ENCODE measurements around the gene BTBD2. TPM values are rescaled to one million over a fixed set of nuclear protein-coding genes. Genes with fewer than 3 reads are reported as not detected.

The BTBD2 gene
- total RNA-seq, 1 donor from 2014 or later = 28.7 TPM

DNA sequence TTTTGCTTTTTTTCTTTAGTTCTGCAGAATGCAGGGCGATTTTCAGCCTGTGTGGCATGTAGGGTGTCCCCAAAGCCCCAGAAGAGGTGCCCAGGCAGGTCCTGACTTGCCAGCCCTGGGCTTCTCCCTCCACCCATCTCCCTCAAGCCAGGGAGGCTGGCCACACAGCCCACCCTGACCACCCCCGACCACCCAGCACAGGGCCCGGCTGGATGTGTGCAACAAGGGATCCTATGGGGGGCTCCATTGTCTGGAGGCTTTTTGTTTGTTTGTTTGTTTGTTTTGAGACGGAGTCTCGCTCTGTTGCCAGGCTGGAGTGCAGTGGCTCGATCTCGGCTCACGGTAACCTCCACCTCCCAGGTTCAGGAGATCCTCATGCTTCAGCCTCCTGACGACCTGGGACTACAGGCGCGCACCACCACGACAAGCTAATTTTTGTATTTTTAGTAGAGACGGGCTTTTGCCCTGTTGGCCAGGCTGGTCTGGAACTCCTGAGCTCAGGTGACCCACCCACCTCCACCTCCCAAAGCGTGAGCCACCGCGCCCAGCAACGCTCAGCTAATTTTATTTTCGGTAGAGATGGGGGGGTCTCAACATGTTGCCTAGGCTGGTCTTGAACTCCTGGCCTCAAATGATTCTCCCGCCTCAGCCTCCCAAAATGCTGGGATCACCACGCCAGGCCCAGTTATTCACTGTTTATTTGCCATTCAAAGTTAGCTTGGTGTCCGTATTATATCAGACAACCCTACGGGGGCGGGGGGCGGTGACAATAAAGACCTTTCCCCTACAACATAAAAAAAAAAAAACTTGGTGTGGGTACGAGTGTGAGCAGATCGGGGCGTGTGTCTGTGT, 43.3 kb upstream of the BTBD2 start:
- Histone ChIP-seq H3K27ac (ENCODE audit: low read depth, low read length) (peak overlapping the region; percentile 99), H3K27me3 (ENCODE audit: control insufficient read depth in 3 of 3, insufficient read depth in 3 of 3, low read length in 3 of 3) (no peaks in the 10 kb centered on the region), H3K4me3 (ENCODE audit: low read length in 3 of 3) (peak overlapping the region in 2 of 3 donors; percentile 2 to 60), H3K9ac (ENCODE audit: low read depth in 1 of 3, low read length in 3 of 3) (peak overlapping the region; percentile 71 to 98 (median 93)), H3K36me3 (ENCODE audit: control insufficient read depth in 3 of 3, insufficient read depth in 3 of 3, low read length in 3 of 3) (no peaks in the 10 kb centered on the region), H3K9me3 (ENCODE audit: control insufficient read depth in 3 of 3, low read length in 3 of 3) (no peaks in the 10 kb centered on the region), H3K4me1 (ENCODE audit: control insufficient read depth in 3 of 3, insufficient read depth in 3 of 3, low read length in 3 of 3) (peaks cover 54 to 77% (median 64%) of the 10 kb centered on the region in 3 donors)

DNA sequence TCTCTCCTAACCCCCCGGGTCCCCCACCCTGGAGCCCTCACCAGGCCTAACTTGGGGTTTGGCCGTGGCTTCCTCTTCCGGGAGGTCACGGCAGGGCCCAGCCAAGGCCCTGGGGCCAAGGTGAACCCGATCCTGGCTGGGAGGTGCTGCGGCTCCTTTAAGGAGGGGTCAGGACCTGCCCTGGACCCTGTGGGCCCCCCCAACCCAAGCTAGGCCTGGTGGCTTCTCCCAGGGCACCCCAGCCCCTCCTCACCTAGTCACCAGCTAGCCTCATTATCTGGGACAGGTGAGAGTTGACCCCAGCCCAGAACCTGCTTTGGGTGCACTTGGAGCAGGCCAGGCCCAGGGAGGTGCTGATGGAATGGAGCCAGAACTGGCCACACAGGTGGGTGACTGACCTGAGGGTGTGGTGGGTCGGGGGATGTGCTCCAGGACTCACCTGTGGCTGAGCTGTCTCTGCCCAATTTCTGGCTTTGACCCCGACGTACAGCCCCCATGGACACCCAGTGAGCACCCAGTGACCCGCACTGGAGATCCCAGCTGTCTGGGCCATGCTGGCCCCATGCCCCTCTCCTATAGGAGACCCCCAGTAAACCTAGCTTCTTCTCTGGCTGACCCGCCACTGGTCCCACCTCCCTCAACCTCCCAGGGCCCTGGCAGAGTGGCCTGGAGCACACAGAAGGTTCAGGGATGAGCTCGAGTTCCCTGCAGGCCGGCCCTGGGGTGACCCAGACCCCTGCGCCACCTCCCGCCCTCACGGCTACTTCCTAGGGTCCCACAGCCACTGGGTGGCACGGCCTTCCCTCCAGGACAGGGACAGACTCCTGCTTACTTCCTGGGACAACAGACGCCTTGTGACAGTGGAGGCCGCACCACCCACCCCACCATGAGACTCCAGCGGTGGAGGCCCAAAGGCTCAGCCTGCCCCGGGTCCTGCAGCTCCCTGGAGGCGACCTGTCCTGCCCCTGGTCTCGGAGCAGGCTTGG, 42.3 kb upstream of the BTBD2 start:
- no peaks in the 10 kb centered on the region for H3K36me3 ChIP-seq (ENCODE audit: control insufficient read depth in 3 of 3, insufficient read depth in 3 of 3, low read length in 3 of 3)
- peak overlapping the region in 1 of 3 donors; percentile 33 for H3K9ac ChIP-seq (ENCODE audit: low read depth in 1 of 3, low read length in 3 of 3)
- H3K27me3 ChIP-seq (ENCODE audit: control insufficient read depth in 3 of 3, insufficient read depth in 3 of 3, low read length in 3 of 3) = no peaks in the 10 kb centered on the region
- peak overlapping the region; percentile 99 for H3K27ac ChIP-seq (ENCODE audit: low read depth, low read length)
- H3K4me1 ChIP-seq (ENCODE audit: control insufficient read depth in 3 of 3, insufficient read depth in 3 of 3, low read length in 3 of 3) = peaks cover 49 to 72% (median 65%) of the 10 kb centered on the region in 3 donors
- no peaks in the 10 kb centered on the region for H3K9me3 ChIP-seq (ENCODE audit: control insufficient read depth in 3 of 3, low read length in 3 of 3)
- H3K4me3 ChIP-seq (ENCODE audit: low read length in 3 of 3) = no peak overlapping the region

DNA sequence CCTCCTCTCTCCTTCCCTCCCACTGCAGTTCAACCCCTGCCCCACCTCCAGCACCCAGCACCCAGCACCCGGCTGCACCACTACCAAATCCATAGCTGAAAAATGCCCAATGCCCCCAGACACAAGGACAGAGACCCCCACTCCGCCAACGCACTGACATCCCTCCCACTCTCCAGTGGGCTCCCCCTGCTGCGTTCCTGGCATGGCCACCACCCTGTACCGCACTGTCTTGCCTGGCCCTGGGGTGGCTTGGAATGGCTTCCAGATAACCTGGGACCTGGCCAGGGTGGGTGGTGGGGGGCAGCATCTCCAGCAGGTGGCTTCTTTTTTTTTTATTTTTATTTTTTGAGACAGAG, 41.3 kb upstream of the BTBD2 start:
- Histone ChIP-seq H3K9me3 (ENCODE audit: control insufficient read depth in 3 of 3, low read length in 3 of 3) (no peaks in the 10 kb centered on the region), H3K4me1 (ENCODE audit: control insufficient read depth in 3 of 3, insufficient read depth in 3 of 3, low read length in 3 of 3) (peaks cover 48 to 70% (median 66%) of the 10 kb centered on the region in 3 donors), H3K27me3 (ENCODE audit: control insufficient read depth in 3 of 3, insufficient read depth in 3 of 3, low read length in 3 of 3) (no peaks in the 10 kb centered on the region), H3K9ac (ENCODE audit: low read depth in 1 of 3, low read length in 3 of 3) (peak overlapping the region in 1 of 3 donors; percentile 8), H3K27ac (ENCODE audit: low read depth, low read length) (peak overlapping the region; percentile 51), H3K36me3 (ENCODE audit: control insufficient read depth in 3 of 3, insufficient read depth in 3 of 3, low read length in 3 of 3) (no peaks in the 10 kb centered on the region), H3K4me3 (ENCODE audit: low read length in 3 of 3) (no peak overlapping the region)

DNA sequence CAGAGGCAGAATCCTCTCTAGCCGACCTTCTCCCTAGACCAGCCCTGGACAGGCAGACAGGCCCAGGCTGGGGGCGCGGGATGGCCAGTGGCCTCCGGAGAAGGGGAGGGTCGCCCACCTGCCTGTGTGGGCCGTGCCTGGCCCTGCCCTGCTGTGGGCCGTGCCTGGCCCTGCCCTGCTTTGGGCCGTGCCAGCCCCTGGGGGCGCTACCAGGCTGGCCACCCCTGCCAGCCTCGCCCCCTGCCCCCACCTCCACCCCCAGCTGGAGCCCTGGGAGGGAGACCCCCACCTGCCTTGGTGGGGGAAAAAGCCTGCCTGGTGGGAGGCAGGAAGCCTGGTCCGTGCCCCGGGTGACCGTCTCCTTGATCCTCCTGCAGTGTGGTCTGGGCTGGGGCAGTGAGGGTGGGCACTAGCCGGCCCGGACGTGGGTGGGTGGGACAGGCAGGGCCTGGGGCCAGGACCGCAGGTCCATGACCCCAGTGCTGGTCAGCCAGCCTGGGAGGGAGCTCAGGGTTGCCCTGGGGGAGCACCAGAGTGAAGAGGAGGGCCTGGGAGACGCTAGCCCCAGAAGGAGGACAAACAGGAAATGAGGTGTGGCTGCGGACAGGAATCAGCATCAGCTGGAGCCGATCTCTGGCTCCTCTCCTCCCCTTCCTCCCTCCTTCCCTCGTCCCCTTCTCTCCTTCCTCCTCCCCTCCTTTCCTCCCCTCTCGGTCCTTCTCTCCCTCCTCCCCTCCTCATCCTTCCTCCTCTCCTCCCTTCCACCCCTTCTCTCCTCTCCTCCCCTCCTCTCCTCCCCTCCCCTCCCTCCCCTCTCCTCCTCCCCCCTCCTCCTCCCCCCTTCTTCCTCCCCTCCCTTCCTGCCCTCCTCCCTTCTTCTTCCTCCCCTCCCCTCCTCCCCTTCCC, 40.7 kb upstream of the BTBD2 start:
- no peaks in the 10 kb centered on the region for H3K36me3 ChIP-seq (ENCODE audit: control insufficient read depth in 3 of 3, insufficient read depth in 3 of 3, low read length in 3 of 3)
- no peaks in the 10 kb centered on the region for H3K9me3 ChIP-seq (ENCODE audit: control insufficient read depth in 3 of 3, low read length in 3 of 3)
- H3K9ac ChIP-seq (ENCODE audit: low read depth in 1 of 3, low read length in 3 of 3) = peak overlapping the region; percentile 61 to 74 (median 62)
- no peaks in the 10 kb centered on the region for H3K27me3 ChIP-seq (ENCODE audit: control insufficient read depth in 3 of 3, insufficient read depth in 3 of 3, low read length in 3 of 3)
- peak overlapping the region; percentile 36 to 52 (median 48) for H3K4me3 ChIP-seq (ENCODE audit: low read length in 3 of 3)
- peak overlapping the region; percentile 86 for H3K27ac ChIP-seq (ENCODE audit: low read depth, low read length)
- H3K4me1 ChIP-seq (ENCODE audit: control insufficient read depth in 3 of 3, insufficient read depth in 3 of 3, low read length in 3 of 3) = peaks cover 52 to 73% (median 70%) of the 10 kb centered on the region in 3 donors

DNA sequence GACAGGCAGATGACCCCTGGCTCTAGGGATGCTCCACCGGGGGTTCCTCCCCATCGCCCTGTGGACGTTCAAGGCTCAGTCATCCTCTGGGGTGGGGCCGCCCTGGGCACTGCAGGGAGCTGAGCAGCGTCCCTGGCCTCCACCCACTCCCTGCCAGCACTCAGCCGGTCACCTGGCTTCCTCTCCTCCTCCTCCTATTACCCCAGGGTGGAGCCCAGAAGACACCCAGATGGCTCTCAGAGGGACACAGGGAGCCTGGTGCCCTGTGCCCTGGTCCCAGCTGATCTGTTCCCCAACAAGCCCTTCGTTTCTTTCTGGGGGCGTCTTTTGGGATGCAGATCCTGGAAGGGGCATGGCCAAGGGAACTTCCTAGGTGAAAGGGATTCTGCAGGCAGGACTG, 39.2 kb upstream of the BTBD2 start:
- Histone ChIP-seq H3K4me1 (ENCODE audit: control insufficient read depth in 3 of 3, insufficient read depth in 3 of 3, low read length in 3 of 3) (peaks cover 40 to 62% (median 61%) of the 10 kb centered on the region in 3 donors), H3K9ac (ENCODE audit: low read depth in 1 of 3, low read length in 3 of 3) (peak overlapping the region in 1 of 3 donors; percentile 33), H3K9me3 (ENCODE audit: control insufficient read depth in 3 of 3, low read length in 3 of 3) (no peaks in the 10 kb centered on the region), H3K27ac (ENCODE audit: low read depth, low read length) (no peak overlapping the region), H3K36me3 (ENCODE audit: control insufficient read depth in 3 of 3, insufficient read depth in 3 of 3, low read length in 3 of 3) (peaks cover 0 to 5% (median 0%) of the 10 kb centered on the region in 3 donors), H3K4me3 (ENCODE audit: low read length in 3 of 3) (no peak overlapping the region), H3K27me3 (ENCODE audit: control insufficient read depth in 3 of 3, insufficient read depth in 3 of 3, low read length in 3 of 3) (no peaks in the 10 kb centered on the region)

DNA sequence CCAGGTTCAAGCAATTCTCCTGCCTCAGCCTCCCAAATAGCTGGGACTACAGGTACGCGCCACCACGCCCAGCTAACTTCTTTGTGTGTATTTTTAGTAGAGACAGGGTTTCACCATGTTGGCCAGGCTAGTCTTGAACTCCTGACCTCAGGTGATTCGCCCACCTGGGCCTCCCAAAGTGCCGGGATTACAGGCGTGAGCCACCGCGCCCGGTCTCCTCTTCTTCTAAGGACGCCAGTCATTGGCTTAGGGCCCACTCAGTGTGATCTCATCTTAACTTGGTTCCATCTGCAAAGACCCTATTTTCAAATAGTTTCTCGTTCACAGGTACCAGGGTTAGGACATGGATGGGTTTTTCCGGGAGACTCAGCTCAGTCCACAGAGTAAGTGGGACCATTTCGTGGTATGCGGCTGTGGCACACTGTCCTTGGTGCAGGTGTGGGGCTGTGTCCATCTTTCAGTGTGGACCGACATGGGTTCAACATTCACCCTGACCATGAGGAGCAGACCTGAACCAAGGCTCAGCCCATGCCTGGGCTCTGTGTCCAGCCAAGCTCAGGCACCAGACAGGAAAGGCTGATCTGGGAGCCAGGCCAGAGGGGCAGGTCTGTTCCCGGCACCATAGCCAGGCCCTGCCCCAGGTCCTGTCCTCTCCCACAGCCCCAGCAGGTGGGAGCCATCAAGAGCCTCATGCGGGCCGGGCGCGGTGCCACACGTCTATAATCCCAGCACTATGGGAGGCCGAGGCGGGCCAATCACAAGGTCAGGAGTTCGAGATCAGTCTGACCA, 38.3 kb upstream of the BTBD2 start:
- Histone ChIP-seq H3K27ac (ENCODE audit: low read depth, low read length) (peak overlapping the region; percentile 23), H3K9ac (ENCODE audit: low read depth in 1 of 3, low read length in 3 of 3) (peak overlapping the region in 1 of 3 donors; percentile 25)

DNA sequence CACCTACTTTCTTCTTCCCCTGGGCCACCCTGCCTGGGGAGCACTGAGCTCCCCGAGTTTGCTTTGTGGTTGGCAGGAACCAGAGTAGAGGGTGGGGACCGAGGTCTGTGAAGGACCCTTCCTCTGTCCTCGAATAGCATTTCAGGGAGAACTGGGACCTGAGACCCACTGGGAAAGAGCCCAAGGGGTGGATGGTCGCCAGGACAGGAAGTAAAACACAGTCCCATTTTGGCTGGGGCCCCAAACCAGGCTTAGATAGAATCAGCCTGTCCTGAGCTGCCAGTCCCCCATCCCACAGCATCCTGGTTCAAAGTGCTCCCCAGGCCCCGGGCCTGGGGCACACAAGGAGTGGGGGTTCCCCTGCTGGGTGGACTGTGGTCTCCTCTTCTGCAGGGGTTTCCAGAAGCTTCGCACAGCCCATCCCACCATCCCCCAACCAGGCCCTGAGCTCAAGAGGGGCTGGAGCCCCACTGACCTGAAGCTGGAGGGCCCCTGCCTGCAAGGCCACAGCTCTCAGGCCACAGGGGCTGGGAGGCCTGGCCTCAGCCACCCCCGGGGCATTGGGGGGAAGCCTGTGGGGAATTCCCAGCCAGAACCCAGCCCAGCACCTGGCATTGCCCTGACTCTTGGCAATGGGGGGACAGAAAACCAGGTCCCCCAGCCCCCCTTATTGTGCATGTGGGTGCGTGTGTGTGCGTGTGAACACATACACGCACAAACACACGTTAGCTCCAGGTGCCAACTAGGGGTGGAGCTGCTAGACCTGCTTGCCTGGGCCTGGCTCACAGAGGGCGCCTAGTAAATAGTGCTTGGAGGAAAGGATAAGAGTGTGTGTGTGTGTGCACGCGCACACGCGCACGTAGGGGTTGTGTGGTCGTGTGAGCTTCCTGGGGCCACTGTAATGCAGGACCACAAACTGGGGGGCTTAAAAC, 36.5 kb upstream of the BTBD2 start:
- H3K4me1 ChIP-seq (ENCODE audit: control insufficient read depth in 3 of 3, insufficient read depth in 3 of 3, low read length in 3 of 3) = peaks cover 51 to 69% (median 66%) of the 10 kb centered on the region in 3 donors
- H3K4me3 ChIP-seq (ENCODE audit: low read length in 3 of 3) = peak overlapping the region; percentile 56 to 79 (median 64)
- peak overlapping the region; percentile 79 for H3K27ac ChIP-seq (ENCODE audit: low read depth, low read length)
- H3K36me3 ChIP-seq (ENCODE audit: control insufficient read depth in 3 of 3, insufficient read depth in 3 of 3, low read length in 3 of 3) = peaks cover 0 to 13% (median 0%) of the 10 kb centered on the region in 3 donors
- H3K9ac ChIP-seq (ENCODE audit: low read depth in 1 of 3, low read length in 3 of 3) = peak overlapping the region; percentile 58 to 94 (median 77)
- no peaks in the 10 kb centered on the region for H3K9me3 ChIP-seq (ENCODE audit: control insufficient read depth in 3 of 3, low read length in 3 of 3)
- H3K27me3 ChIP-seq (ENCODE audit: control insufficient read depth in 3 of 3, insufficient read depth in 3 of 3, low read length in 3 of 3) = no peaks in the 10 kb centered on the region

More for the DNA sequence above, 38.3 kb upstream of the BTBD2 start:
- Histone ChIP-seq H3K4me1 (ENCODE audit: control insufficient read depth in 3 of 3, insufficient read depth in 3 of 3, low read length in 3 of 3) (peaks cover 40 to 62% (median 61%) of the 10 kb centered on the region in 3 donors), H3K4me3 (ENCODE audit: low read length in 3 of 3) (no peak overlapping the region), H3K9me3 (ENCODE audit: control insufficient read depth in 3 of 3, low read length in 3 of 3) (no peaks in the 10 kb centered on the region), H3K27me3 (ENCODE audit: control insufficient read depth in 3 of 3, insufficient read depth in 3 of 3, low read length in 3 of 3) (no peaks in the 10 kb centered on the region), H3K36me3 (ENCODE audit: control insufficient read depth in 3 of 3, insufficient read depth in 3 of 3, low read length in 3 of 3) (peaks cover 0 to 6% (median 0%) of the 10 kb centered on the region in 3 donors)
